Muscle of back (tissue), 11 donors: Measurements from ENCODE around the gene TKT. TPM values are rescaled to one million over a fixed set of nuclear protein-coding genes. Genes with fewer than 3 reads are reported as not detected.

Experiments
- DNase-seq, 3 donors: peaks; one replicate each; pipeline versions ENCODE4 v3.0.0 to v3.0.0-alpha.2; 2013
- polyA plus RNA-seq, 10 donors: library from polyadenylated mRNA; unstranded; fragments of 120-200 nt; gene quantifications; one replicate each; pipeline ENCODE4 v1.2.1, GENCODE V29; 2013; ENCODE audit not compliant: insufficient read length in 10 of 10

Gene TKT
- polyA plus RNA-seq, 10 donors = 24.1 to 53.9 (median 34.0) TPM

DNA sequence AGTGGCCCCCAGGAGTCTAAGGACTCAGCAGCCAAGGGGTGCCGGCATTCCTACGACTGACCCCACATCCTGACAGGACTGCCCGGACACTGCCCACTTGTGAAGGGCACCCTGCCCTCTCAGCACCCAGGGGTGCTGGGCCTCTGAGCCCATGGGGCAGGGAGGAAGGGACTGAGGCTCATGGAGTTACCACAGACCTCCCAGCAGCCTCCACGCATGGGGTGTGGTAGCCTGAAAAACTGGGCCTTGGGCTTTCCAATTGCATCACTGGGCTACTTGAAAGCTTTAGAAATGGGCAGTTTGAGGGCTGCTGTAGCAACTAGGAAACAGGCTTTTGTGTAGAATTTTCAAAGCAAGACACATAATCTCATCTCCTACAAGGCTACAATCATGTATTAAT lies 13.2 kb downstream of the TKT start:
- DNase-seq = no peak

GRCh38 chr3:53242155-53242554 lies 13.7 kb downstream of the TKT start:
- no peak for DNase-seq

DNA sequence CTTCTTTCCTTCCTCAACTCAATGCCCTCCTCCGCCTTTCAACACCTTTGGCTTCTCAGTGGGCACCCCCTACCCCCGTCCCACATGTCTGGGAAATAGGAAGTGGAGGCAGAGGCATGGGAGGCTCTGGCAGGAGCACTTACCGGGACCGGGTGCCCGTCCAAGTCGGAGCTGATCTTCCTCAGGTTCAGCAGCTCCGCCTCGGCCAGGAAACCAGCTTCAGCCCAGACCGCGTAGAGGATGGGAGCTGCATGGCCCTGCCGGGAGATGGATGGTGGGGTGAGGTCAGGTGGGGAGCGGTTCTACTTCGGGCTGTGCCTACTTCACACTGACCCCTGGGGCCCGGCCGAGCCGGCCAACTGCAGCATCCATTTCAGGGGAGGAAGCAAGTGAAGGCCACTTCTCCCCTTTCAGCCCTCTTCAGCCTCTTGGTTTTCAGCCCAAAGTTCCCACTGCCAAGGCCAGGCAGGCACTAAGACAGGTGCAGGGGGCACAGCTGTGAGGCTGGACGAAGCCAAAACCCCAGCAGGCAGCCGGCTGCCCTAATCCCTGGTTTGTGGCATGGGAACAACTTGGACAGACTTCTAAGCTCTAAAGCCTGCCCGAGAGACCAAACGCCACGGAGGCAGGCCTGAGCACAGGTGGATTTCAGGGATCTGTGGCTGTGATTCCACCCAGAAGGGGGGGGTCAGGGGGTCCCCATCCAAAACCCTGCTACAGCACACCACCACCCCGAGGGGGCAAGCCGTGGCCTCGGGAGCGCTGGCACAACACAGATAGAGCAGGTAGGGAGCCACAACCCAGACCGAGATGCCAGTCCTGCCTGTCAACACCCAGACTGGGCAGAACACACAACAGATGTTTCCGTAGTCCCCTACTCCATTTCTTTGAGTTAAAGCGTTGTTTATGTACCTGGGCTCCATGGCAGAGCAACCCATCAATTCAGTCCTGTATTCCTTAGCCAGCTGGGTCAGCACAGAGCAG lies 14.5 kb downstream of the TKT start:
- DNase-seq = peak; percentile 50 to 58 (median 56)

- no peak for DNase-seq
These were observed 16.0 kb downstream of the TKT start for GRCh38 chr3:53239800-53240199.

- DNase-seq = no peak
These were observed 16.9 kb downstream of the TKT start for GRCh38 chr3:53238886-53239285.

GRCh38 chr3:53238051-53238850 lies 17.6 kb downstream of the TKT start:
- peak in 1 of 3 donors; percentile 86 for DNase-seq

- DNase-seq = peak; percentile 38 to 56 (median 55)
These were observed 19.5 kb downstream of the TKT start for GRCh38 chr3:53236112-53236841.

DNA sequence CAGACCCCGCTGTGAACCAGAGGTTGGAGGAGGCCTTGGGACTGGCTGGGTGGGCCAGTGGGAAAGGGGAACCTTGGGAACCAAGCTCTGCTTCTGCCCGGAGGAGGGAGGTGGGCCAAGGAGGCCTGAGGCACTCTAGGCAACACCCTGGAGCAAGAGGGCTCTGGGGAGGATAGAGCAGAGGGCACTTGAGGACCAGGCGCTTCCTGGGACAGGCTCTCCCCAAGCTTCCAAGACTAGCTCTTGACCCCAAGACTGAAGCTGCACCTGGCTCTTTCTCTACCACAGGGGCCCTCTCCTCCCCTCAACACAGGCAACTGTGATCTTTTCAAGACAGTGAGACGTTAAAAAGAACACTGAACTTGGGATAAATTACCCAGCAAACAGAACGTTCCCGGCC lies 20.3 kb downstream of the TKT start:
- DNase-seq = no peak

DNA sequence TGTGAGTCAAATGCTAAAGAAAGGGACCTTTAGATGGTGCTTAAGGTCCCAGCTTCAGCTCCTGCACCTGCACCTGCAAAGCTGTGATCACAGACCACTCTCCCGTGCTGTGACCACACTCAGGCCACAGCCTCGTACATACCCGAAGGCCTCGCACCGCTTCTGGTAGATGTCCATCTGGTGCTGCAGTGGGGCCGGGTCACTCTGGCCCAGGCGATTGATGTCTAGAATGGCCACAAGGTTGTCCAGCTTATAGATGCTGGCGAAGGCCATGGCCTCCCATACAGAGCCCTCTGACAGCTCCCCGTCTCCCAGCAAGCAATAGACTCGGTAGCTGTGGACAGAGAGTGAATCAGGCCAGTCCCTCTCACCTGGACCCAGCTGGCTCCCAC lies 21.0 kb downstream of the TKT start:
- no peak for DNase-seq

DNA sequence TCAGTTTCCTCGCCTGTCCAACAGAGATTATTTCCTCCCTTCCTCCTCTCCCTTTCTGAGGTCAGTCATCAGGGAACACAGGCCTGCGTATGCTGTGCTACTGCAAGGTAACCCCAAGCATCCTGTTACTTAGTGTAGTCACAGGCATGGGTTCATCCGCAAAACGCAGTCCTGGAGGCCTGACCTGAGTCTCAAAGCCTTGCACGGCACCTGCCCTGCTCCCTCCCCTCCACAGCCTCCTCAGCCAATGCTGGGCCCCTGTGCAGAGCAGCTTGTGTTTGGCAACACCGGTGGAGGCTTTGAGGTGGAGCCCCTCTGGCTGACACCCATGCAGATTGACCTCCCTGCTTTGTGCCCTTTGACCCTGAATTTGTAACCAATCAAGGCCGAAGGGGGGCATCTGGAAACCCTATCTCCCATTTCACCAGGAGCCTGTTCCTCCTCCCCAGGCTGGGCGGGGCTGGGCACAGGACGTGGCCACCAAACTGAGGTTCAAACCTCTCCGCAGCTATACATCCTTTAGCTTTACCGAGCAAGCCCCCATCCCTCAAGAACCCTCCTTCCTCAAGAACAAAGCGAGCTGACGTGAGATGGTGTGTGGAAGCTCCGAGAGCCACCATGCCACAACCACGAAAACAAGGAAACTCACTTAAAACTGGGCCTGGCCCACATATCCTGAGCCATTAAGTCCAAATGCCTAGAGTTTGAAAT lies 21.5 kb downstream of the TKT start:
- no peak for DNase-seq

GRCh38 chr3:53232641-53233377 lies 23.0 kb downstream of the TKT start:
- DNase-seq = no peak

- DNase-seq = no peak
These were observed 24.0 kb downstream of the TKT start for GRCh38 chr3:53231532-53232511.

- DNase-seq = no peak
These were observed 25.0 kb downstream of the TKT start for GRCh38 chr3:53230789-53231188.

- no peak for DNase-seq
These were observed 25.7 kb downstream of the TKT start for GRCh38 chr3:53230041-53230621.

DNA sequence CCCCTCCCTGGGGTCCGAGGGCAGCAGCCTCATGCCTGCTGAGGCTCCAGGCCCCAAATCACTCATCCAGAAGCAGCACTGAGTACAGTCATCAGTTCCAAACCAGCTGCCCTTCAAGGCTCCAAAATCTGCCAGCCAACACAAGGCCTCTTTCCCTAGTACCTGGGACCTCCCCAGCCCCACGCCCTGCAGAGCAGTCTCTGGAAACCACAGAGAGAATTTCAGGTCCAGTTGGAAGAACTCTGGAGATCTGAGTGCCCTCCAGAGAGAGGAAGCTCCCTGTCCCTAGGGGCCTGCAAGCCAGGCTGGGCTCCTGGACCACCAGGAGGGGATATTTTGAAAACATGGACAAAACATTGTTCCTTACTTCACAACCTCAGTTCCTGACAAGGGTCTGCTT lies 26.2 kb downstream of the TKT start:
- DNase-seq = no peak

DNA sequence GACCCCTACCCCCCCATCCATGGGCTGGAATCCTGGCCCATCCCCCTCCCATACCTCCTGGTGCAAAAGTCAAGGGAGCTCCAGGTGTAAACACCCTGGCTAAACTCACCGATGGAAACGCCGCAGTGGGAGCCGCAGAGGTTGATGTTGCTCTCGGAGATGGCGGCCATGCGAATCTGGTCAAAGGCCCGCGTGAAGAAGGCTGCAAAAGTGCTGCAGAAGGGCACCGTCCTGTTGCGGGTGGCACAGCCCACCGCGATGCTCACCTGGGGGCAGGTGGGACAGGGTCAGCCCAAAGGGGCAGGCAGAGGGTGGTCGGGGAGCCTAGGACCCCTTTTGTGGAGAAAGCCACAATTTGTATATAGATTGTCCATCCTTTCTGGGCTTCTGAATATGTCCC lies 26.7 kb downstream of the TKT start:
- DNase-seq = no peak

GRCh38 chr3:53227993-53228885 lies 27.6 kb downstream of the TKT start:
- DNase-seq = no peak

DNA sequence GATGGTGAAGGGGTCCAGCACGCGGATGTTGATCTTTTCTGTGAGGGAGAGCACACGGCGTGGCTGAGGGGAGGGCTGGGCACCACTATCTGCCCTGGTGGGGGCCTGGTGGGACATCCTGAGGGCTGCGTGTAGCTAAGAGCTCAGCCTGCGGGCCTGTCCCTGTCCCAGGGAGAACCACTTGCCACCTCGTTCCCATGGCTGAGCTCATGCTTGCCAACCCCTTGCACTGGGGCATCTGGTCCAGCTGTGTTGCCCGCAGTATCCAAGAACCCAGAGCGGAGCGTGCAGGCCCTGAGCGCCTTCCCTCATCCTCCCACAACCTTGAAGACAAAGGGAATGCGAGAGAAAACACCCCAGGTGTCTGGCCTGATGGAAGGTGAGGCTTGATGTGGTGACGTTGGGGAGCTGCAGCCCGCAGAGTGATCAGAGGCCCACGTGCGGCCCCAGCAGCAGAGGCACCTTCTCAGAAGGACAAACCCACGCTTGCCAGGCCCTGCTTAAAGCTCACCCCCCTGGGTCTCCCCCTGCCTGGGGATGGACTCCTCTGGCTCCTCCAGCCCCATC lies 28.9 kb downstream of the TKT start:
- DNase-seq = no peak
